ENCODE measurements around the gene DAPK1.

The DAPK1 gene

DNA sequence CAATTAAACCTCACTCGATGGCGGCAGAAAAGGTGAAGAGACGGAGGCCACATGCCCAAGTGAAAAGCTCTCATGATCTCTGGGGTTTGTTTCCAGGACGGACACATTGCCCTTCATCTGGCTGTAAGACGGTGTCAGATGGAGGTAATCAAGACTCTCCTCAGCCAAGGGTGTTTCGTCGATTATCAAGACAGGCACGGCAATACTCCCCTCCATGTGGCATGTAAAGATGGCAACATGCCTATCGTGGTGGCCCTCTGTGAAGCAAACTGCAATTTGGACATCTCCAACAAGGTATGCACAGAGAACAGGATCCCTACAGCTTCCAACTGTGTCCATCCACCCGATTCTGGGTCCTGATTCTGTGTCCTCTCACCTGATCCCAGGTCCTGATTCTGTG, 153.8 kb downstream of the DAPK1 start:
- Histone ChIP-seq H3K4me1 (peaks cover 0 to 38% (median 0%) of the 10 kb centered on the region in 10 experiments; a peak in 6 of 20 replicates), H3K9me3 (replicated peaks in 1 of 11) (no peaks in the 10 kb centered on the region), H3K27ac (no peak overlapping the region), H3K4me2 (no peak overlapping the region), H4K20me1 (no peaks in the 10 kb centered on the region), H3K36me3 (peaks cover 0 to 43% (median 0%) of the 10 kb centered on the region in 11 experiments; a peak in 4 of 22 replicates), H3K9ac (no peak overlapping the region), H3K27me3 (no peaks in the 10 kb centered on the region), H3K4me3 (no peak overlapping the region)
- TF ChIP-seq Cebpa-rat (IDR thresholded peaks at IDR 0.05): no peak

DNA sequence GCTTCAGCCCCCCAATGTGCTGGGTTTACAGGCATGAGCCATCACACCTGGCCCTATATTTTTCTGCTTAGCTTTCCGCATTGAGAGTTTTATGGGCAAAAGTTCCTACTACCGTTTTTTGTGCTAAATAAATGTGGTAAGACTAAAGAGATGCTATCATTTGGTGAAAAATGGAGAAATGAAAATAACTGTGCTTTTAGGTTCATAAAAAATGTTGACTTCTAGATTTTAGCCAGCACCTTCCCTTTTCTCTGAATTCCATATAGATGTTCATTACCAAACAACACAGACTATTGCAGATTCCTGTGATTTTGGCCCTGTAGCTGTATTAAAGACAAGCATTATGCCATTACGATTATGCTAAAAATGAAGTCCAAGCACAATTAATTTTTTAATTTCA, 156.3 kb downstream of the DAPK1 start:
- Histone ChIP-seq H3K9me3 (replicated peaks in 1 of 11) (no peaks in the 10 kb centered on the region), H4K20me1 (no peaks in the 10 kb centered on the region), H3K9ac (no peak overlapping the region), H3K4me1 (peaks cover 0 to 60% (median 0%) of the 10 kb centered on the region in 10 experiments; a peak in 6 of 20 replicates), H3K36me3 (peaks cover 0 to 41% (median 0%) of the 10 kb centered on the region in 11 experiments; a peak in 4 of 22 replicates), H3K27me3 (no peaks in the 10 kb centered on the region), H3K4me3 (no peak overlapping the region), H3K27ac (peak overlapping the region in 2 of 11 experiments; percentile 10 to 36; a peak in 1 of 22 replicates), H3K4me2 (peak overlapping the region in 2 of 11 experiments; percentile 55 to 59; a peak in 3 of 22 replicates)
- no peak for TF ChIP-seq Cebpa-rat (IDR thresholded peaks at IDR 0.05)

DNA sequence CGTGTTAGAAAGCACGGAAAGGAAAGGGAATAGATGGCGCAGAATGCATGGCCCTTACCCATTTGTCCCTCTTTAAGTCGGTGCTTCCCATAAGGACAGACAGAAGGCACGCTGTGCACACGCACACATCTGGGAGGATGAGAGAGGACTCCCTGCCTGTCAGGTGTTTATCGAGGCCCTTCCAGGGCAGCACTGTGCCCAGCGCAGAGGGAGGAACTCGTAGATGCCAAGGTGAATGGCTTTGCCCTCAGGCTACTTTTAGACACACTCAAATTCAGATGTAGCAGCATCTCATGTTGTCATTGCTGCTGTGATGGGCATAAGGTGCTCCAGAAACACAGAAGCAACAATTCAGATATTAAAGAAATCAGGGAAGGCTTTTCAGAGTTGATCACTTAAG, 158.1 kb downstream of the DAPK1 start:
- Histone ChIP-seq H3K36me3 (peaks cover 0 to 40% (median 0%) of the 10 kb centered on the region in 11 experiments; a peak in 4 of 22 replicates), H3K9ac (no peak overlapping the region), H4K20me1 (no peaks in the 10 kb centered on the region), H3K27ac (no peak overlapping the region), H3K4me2 (peak overlapping the region in 2 of 11 experiments; percentile 55 to 59; a peak in 4 of 22 replicates), H3K27me3 (no peaks in the 10 kb centered on the region), H3K4me1 (peaks cover 0 to 63% (median 0%) of the 10 kb centered on the region in 10 experiments; a peak in 6 of 20 replicates), H3K9me3 (replicated peaks in 1 of 11) (peaks cover 0 to 9% (median 0%) of the 10 kb centered on the region in 11 experiments; a peak in 4 of 22 replicates), H3K4me3 (no peak overlapping the region)
- no peak for TF ChIP-seq Cebpa-rat (IDR thresholded peaks at IDR 0.05)

DNA sequence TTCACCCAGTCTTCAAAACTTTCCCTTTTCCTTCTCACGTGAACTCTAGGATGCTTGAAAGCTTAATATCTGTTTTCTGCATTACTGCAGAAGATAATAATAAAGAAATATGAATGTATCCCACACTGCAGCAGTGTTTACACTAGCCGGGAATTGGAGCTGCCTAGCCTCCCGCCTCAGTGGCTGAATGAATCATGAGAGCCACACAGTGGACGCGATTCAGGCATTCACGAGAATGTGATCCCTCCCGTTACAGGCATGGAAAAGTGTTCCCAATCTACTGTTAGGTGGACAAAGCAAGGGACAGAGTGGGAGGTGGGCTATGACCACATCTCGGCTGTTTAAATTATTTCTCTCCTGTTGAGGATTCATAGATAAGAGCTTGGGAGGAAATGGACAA, 158.8 kb downstream of the DAPK1 start:
- Histone ChIP-seq H3K27me3 (no peaks in the 10 kb centered on the region), H3K4me2 (peak overlapping the region in 3 of 11 experiments; percentile 23 to 59 (median 55); a peak in 5 of 22 replicates), H4K20me1 (no peaks in the 10 kb centered on the region), H3K4me3 (no peak overlapping the region), H3K36me3 (peaks cover 0 to 34% (median 0%) of the 10 kb centered on the region in 11 experiments; a peak in 4 of 22 replicates), H3K4me1 (peaks cover 0 to 70% (median 0%) of the 10 kb centered on the region in 10 experiments; a peak in 6 of 20 replicates), H3K9me3 (replicated peaks in 1 of 11) (peaks cover 0 to 15% (median 0%) of the 10 kb centered on the region in 11 experiments; a peak in 4 of 22 replicates), H3K27ac (peak overlapping the region in 1 of 11 experiments; percentile 15; a peak in 1 of 22 replicates), H3K9ac (no peak overlapping the region)
- TF ChIP-seq Cebpa-rat (IDR thresholded peaks at IDR 0.05): no peak

DNA sequence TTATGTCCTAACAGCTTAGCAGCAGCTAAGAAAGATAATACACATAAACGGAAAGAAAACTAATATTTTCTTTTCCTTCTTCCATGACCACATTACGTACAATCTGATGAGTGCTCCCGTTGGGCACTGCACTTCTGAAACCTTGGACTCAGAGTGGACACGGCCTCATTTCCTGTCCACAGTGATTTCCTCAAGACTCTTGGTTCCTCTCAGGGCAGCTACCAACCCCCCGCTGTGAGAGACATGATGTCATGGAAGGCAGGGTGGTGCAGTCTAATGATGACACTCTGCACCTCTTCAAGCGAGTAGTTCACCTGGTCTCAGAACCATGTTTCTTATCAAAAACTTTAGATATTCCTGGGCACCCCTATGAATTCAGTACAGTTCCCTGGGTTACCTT, 159.5 kb downstream of the DAPK1 start:
- Histone ChIP-seq H3K27me3 (no peaks in the 10 kb centered on the region), H4K20me1 (no peaks in the 10 kb centered on the region), H3K4me3 (no peak overlapping the region), H3K4me1 (peaks cover 0 to 77% (median 0%) of the 10 kb centered on the region in 10 experiments; a peak in 6 of 20 replicates), H3K36me3 (peaks cover 0 to 32% (median 0%) of the 10 kb centered on the region in 11 experiments; a peak in 4 of 22 replicates), H3K9me3 (replicated peaks in 1 of 11) (peaks cover 0 to 15% (median 0%) of the 10 kb centered on the region in 11 experiments; a peak in 4 of 22 replicates), H3K4me2 (peak overlapping the region in 3 of 11 experiments; percentile 23 to 59 (median 55); a peak in 6 of 22 replicates), H3K27ac (peak overlapping the region in 1 of 11 experiments; percentile 15; a peak in 1 of 22 replicates), H3K9ac (no peak overlapping the region)
- no peak for TF ChIP-seq Cebpa-rat (IDR thresholded peaks at IDR 0.05)

DNA sequence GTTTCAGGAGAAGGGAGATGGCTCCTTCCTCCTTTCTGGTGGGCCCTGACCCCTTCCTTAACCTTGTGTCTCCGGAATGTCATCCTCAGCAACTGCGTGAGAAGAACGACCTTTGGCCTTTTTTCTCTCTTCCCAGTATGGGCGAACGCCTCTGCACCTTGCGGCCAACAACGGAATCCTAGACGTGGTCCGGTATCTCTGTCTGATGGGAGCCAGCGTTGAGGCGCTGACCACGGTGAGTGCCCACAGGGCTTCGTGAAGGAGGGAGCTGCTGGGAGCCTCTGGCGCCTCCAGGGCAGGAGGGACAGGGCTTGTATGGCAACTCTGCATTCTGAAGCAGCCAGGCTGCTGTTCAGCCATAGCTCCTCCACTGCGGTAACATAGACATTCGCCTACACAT, 160.2 kb downstream of the DAPK1 start:
- H4K20me1 ChIP-seq: no peaks in the 10 kb centered on the region
- peaks cover 0 to 82% (median 0%) of the 10 kb centered on the region in 10 experiments; a peak in 6 of 20 replicates for H3K4me1 ChIP-seq
- TF ChIP-seq Cebpa-rat (IDR thresholded peaks at IDR 0.05): no peak
- no peak overlapping the region for H3K9ac ChIP-seq
- peaks cover 0 to 32% (median 0%) of the 10 kb centered on the region in 11 experiments; a peak in 4 of 22 replicates for H3K36me3 ChIP-seq
- no peaks in the 10 kb centered on the region for H3K27me3 ChIP-seq
- H3K27ac ChIP-seq: peak overlapping the region in 1 of 11 experiments; percentile 9; a peak in 1 of 22 replicates
- peaks cover 0 to 15% (median 0%) of the 10 kb centered on the region in 11 experiments; a peak in 4 of 22 replicates for H3K9me3 ChIP-seq (replicated peaks in 1 of 11)
- peak overlapping the region in 3 of 11 experiments; percentile 23 to 59 (median 55); a peak in 5 of 22 replicates for H3K4me2 ChIP-seq
- H3K4me3 ChIP-seq: no peak overlapping the region

DNA sequence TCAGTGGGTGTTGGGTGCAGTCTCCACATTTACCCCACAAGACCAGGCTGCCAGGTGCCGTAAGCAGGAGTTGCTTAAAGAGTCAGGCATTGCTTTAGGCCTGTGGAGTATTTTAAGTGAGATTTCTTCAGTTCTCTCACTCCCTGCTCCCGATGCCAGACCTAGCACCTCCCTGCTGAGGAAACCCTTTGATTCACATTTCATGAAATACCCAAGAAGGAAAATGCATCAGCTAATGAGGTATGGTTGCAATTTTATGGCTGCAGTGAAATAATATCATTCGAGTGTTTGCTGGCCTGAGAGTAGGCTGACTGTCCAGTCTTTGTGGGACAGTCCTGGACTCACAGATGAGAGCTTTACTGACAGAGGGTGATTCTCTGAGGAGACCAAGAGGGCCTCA, 160.8 kb downstream of the DAPK1 start:
- no peaks in the 10 kb centered on the region for H4K20me1 ChIP-seq
- H3K4me1 ChIP-seq: peaks cover 0 to 82% (median 0%) of the 10 kb centered on the region in 10 experiments; a peak in 6 of 20 replicates
- no peak overlapping the region for H3K4me3 ChIP-seq
- no peak overlapping the region for H3K9ac ChIP-seq
- H3K27ac ChIP-seq: no peak overlapping the region
- peaks cover 0 to 32% (median 0%) of the 10 kb centered on the region in 11 experiments; a peak in 4 of 22 replicates for H3K36me3 ChIP-seq
- H3K27me3 ChIP-seq: no peaks in the 10 kb centered on the region
- peak overlapping the region in 3 of 11 experiments; percentile 23 to 59 (median 55); a peak in 4 of 22 replicates for H3K4me2 ChIP-seq
- H3K9me3 ChIP-seq (replicated peaks in 1 of 11): peaks cover 0 to 15% (median 0%) of the 10 kb centered on the region in 11 experiments; a peak in 4 of 22 replicates
- no peak for TF ChIP-seq Cebpa-rat (IDR thresholded peaks at IDR 0.05)

DNA sequence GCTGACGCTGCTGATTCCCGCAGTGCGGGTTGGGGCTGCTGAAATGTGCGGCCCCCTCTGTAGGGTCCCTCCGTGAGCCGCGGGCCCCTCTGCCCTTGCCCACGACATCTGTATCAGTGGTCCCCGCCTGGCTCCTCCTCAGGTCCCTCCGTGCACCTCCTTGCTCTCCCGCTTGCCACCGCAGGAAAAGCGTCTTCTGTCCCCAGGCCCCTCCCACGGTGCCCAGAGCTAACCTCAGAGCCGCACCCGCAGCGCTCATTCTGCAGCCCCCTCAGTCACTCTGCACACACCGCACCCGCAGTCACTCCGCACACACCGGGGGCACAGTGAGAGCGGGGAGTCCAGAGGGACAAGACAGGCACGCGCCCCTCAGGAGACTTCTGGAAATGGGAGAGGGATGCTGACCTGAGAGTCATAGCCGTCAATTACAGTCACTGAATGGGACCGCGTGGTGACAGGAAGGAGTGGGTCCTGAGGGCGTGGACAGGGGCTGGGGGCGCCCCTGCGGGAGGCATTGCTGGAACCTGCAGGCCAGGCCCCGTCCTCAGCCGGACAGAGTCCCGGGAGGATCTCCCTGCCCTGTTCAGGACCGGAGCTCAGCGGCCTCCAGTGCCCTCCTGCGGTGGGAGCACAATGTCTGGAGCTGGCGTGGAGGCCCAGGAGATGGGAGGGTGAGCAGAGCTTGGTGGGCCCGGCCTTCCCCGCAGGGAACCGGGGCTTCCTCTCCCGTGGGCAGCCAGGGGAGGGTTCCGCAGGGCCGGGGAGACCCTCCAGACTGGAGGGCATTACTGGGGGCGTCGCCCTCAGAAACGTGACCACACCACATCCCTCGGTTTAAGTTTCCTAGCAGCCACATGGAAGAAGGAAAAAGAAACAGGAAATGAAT, 162.1 kb downstream of the DAPK1 start:
- H3K36me3 ChIP-seq: peaks cover 0 to 41% (median 0%) of the 10 kb centered on the region in 11 experiments; a peak in 4 of 22 replicates

More for the DNA sequence above, 162.1 kb downstream of the DAPK1 start:
- H3K9me3 ChIP-seq (replicated peaks in 1 of 11): peaks cover 0 to 15% (median 0%) of the 10 kb centered on the region in 11 experiments; a peak in 4 of 22 replicates
- H3K4me2 ChIP-seq: no peak overlapping the region
- H3K27me3 ChIP-seq: no peaks in the 10 kb centered on the region
- H3K9ac ChIP-seq: no peak overlapping the region
- no peak overlapping the region for H3K27ac ChIP-seq
- H4K20me1 ChIP-seq: no peaks in the 10 kb centered on the region
- H3K4me1 ChIP-seq: peaks cover 0 to 69% (median 0%) of the 10 kb centered on the region in 10 experiments; a peak in 6 of 20 replicates
- H3K4me3 ChIP-seq: no peak overlapping the region
- TF ChIP-seq Cebpa-rat (IDR thresholded peaks at IDR 0.05): no peak

Data from BLaER1 treated with 17β-estradiol and CSF1 and Interleukin-3, amounts not matched to agents 10 nM and 100 nM (cell line).